HG03097 (cell line): ENCODE results near the gene ACBD3.

Experiments used
- ATAC-seq: cut with Tn5 transposase; IDR thresholded peaks from one replicate; pipeline ENCODE4 v1.9.1; 2021; ENCODE audit not compliant: unreplicated experiment, low FRiP score

The ACBD3 gene

DNA sequence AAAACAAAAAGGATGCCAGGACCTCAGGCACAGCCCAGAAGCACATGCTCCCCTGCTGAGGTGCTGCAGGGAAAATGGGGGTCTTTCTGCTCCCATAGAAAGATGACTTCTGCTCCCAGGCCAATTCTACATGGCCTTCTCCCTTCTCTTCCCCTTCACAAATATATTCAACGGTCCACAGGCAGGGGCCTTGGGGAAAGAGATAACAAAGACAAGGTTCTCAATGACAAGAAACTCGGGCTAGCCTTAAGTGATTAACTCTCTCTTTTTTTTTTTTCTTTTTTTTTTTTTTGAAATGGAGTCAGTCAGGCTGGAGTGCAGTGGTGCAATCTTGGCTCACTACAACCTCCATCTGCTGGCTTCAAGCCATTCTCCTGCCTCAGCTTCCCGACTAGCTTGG, 69.9 kb downstream of the ACBD3 start:
- ATAC-seq: no peak

- ATAC-seq: no peak
Measured at GRCh38 chr1:226112626-226113025, 73.9 kb downstream of the ACBD3 start.

DNA sequence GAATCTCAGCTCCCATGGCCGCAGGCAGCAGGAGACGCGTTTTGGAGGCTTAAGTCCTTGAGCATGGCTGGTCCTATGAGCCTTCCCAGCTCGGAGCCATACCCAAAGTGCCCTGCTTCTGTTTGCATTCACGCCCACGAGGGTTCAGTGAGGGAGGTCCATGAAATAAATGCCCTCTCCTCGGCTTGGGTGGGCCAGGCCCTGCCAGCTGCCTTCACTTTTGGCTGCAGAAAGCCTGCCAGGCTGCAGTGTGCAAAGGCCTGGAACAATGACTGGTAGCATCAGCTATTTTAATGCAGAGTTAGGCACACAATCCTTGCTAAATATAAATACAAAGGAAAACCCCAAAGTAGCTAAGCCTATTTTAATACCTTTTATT, 74.7 kb downstream of the ACBD3 start:
- no peak for ATAC-seq

GRCh38 chr1:226111098-226111882, 75.3 kb downstream of the ACBD3 start:
- ATAC-seq: no peak

- peak; percentile 72 for ATAC-seq
Measured at GRCh38 chr1:226110249-226111097, 76.1 kb downstream of the ACBD3 start.

GRCh38 chr1:226109829-226110248, 76.7 kb downstream of the ACBD3 start:
- peak; percentile 77 for ATAC-seq

DNA sequence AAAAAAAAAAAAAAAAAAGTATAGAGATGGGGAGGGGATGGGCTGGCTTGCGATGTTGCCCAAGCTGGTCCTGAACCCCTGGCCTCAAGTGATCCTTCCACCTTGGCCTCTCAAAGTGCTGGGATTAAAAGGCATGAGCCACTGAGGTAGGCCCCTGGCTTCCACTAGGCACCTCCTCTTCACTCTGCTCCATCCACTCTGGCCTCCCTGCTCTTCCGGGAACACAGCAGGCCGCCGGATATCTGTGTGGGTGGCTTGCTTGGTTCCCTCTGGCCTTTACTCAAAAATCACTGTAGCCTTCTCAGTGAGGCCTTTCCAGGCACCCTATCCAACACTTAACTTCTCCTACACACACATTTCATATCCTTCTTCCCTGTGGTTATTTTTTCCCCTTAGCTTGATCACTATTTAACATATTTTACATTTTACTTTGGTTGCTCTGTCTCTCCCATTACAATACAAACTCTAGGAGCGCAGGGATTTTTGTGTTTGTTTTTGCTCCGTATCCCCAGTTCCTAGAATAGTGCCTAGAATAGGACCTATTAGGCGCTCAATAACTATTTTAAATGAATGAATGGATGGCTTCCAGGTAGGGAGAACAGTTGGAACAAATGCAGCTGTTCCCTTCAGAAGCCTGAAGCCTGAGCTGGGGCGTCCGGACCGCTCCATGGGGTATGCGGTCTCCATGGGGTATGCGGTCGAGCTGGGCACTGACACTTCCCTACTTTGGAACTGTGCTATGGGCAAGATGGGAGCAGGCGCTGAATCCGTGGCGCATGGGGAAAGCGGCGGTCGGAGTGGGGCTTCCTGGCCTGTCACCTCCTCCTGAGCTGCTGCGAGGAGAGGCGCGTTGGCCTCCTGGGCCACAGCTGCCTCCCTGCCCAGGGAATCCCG, 77.4 kb downstream of the ACBD3 start:
- peak; percentile 7 for ATAC-seq

GRCh38 chr1:226107471-226108460, 78.8 kb downstream of the ACBD3 start:
- no peak for ATAC-seq

GRCh38 chr1:226104671-226105121, 81.8 kb downstream of the ACBD3 start:
- no peak for ATAC-seq

GRCh38 chr1:226100436-226101391, 85.8 kb downstream of the ACBD3 start:
- no peak for ATAC-seq

DNA sequence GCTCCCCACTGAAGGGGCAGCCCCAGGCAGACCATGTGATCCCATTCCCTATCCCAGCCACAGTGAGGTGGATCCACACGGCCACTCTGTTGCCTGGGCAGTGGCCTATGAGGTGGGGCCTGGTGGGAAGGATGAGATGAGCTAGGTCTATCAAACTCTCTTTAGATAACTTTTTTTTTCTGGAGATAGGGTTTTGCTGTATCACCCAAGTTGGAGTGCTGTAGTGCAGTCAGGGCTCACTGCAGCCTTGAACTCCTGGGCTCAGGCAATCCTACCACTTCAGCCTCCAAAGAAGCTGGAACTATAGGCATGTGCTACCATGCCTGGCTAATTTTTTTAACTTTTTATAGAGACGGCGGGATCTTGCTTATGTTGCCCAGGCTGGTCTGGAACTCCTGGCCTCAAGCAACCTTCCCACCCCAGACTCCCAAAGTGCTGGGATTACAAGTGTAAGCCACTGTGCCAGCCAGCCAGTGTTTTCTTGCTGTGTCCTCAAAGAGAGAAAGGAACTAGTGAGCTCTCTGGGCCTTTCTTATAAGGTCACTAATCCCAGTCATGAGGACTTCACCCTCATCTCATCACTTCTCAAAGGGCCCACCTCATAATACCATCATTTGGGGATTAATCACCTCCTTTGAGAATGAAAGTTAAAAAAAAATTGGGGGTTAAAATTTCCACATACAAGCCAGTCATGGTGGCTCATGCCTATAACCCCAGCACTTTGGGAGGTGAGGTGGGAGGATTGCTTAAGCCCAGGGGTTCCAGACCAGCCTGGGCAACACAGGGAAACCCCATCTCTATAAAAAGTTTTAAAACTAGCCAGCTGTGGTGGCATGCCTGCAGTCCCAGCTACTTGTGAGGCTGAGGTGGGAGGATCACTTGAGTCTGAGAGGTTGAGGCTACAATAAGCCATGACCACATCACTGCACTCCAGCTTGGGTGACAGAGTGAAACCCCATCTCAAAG, 87.4 kb downstream of the ACBD3 start:
- ATAC-seq: no peak

DNA sequence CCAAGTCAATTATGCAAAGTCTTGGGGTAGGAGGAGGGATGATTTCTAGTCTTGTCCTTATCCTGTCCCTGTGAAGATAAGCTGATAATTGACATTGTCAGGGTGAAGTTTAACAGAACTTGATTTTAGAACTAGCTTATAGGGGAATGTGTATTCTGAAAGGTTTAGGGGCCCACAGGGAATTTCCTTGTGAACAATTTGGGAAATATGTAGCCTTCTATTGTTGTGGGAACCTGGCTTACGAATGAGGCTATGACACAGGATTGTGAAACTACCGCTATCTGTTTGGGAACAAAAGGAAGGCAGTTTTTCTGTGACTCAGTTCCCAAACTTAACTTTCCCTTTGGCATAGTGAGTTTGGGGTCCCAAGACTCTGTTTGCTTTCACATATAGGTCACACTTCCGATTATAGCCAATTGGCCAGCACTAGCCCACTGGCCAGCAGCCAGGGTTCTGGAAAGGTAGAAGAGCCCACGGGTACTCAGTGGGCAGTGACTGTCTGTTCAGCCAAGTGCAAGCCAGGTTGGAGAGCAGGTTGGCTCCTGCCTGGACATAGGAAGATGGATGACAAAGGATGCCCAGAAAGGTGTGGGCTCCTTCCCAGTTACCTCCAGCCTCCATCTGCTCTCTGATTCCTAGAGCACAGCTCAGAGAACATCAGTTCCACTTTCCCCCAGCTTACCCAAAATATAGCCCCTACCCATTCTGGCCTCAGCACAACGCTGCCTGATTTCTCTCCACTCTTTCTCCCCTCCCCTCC, 88.5 kb downstream of the ACBD3 start:
- no peak for ATAC-seq

DNA sequence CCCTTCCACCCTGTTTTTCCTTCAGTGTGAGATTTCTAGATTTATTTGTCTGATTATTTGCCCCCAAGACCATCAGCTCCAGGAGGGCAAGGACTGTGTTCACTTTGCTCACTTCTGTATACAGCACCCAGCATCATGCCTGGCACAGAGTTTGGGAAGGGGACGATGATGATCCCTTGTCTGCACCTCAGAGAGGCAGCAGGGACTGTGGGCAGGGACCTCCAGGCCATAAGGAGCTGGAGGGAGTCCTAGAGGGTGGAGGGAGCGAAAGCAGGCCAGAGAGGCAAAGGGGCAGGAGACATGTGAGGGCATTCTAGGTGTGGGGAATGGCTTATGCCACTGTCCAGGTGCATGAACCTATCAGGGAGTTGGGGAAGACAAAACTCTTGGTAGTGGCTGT, 91.3 kb downstream of the ACBD3 start:
- no peak for ATAC-seq
